T-helper 2 cell treated with Interferon-gamma antibody and Interleukin-4, amounts not matched to agents 100 ng/mL and 5 ng/mL, for 36 hours (primary cell): ENCODE data around the gene PRKAA2. TPM values are rescaled to one million over a fixed set of nuclear protein-coding genes. Genes with fewer than 3 reads are reported as not detected.

ENCODE experiments used
- intact Hi-C: fragments of 100-400 bp; cut with micrococcal nuclease; formaldehyde crosslinking; loops from one replicate; pipeline ENCODE4 v1.15.1; 2023
- total RNA-seq: library from RNA; stranded (reverse); gene quantifications from 2 replicates; pipeline ENCODE4 v1.2.3, GENCODE V29; 2022

The PRKAA2 gene
- total RNA-seq, 1 donor from 2014 or later: not detected

- intact Hi-C loops: no loop called here
Measured at GRCh38 chr1:56654126-56654923, 9.2 kb downstream of the PRKAA2 start.

- intact Hi-C loops: no loop called here
Measured at GRCh38 chr1:56655991-56656613, 11.0 kb downstream of the PRKAA2 start.

- intact Hi-C loops: no loop called here
Measured at GRCh38 chr1:56658254-56658653, 13.1 kb downstream of the PRKAA2 start.

GRCh38 chr1:56660293-56660692 is 15.2 kb downstream of the PRKAA2 start:
- intact Hi-C loops: no loop called here

GRCh38 chr1:56663846-56664245 is 18.7 kb downstream of the PRKAA2 start:
- intact Hi-C loops: no loop called here

GRCh38 chr1:56665384-56665783 is 20.3 kb downstream of the PRKAA2 start:
- intact Hi-C loops: no loop called here

GRCh38 chr1:56666112-56666608 is 21.0 kb downstream of the PRKAA2 start:
- intact Hi-C loops: no loop called here

GRCh38 chr1:56670350-56670749 is 25.2 kb downstream of the PRKAA2 start:
- intact Hi-C loops: no loop called here

- intact Hi-C loops: no loop called here
Measured at GRCh38 chr1:56671085-56671484, 26.0 kb downstream of the PRKAA2 start.

GRCh38 chr1:56671542-56671941 is 26.4 kb downstream of the PRKAA2 start:
- intact Hi-C loops: no loop called here

- intact Hi-C loops: no loop called here
Measured at GRCh38 chr1:56672579-56672978, 27.5 kb downstream of the PRKAA2 start.

GRCh38 chr1:56675763-56676162 is 30.6 kb downstream of the PRKAA2 start:
- intact Hi-C loops: no loop called here

GRCh38 chr1:56676571-56677035 is 31.5 kb downstream of the PRKAA2 start:
- intact Hi-C loops: no loop called here

- intact Hi-C loops: no loop called here
Measured at GRCh38 chr1:56683569-56683968, 38.5 kb downstream of the PRKAA2 start.

GRCh38 chr1:56686169-56686568 is 41.1 kb downstream of the PRKAA2 start:
- intact Hi-C loops: no loop called here

GRCh38 chr1:56688522-56689026 is 43.5 kb downstream of the PRKAA2 start:
- intact Hi-C loops: no loop called here

GRCh38 chr1:56696663-56697062 is 51.5 kb downstream of the PRKAA2 start:
- intact Hi-C loops: no loop called here

GRCh38 chr1:56703747-56704146 is 58.6 kb downstream of the PRKAA2 start:
- intact Hi-C loops: no loop called here

GRCh38 chr1:56707379-56707778 is 62.3 kb downstream of the PRKAA2 start:
- intact Hi-C loops: loop anchor here (5.0 kb wide), 2 partner anchors 1230 to 1420 kb away; no protein-coding TSS in a partner anchor

GRCh38 chr1:56709269-56709880 is 64.3 kb downstream of the PRKAA2 start:
- intact Hi-C loops: loop anchor here (5.0 kb wide), 2 partner anchors 1232 to 1422 kb away; no protein-coding TSS in a partner anchor

GRCh38 chr1:56709995-56710394 is 64.9 kb downstream of the PRKAA2 start:
- intact Hi-C loops: loop anchor here (5.0 kb wide), 2 partner anchors 1233 to 1423 kb away; no protein-coding TSS in a partner anchor

GRCh38 chr1:56710646-56711045 is 65.5 kb downstream of the PRKAA2 start:
- intact Hi-C loops: no loop called here
